IMR-90 (cell line): Measurements from ENCODE around the gene TATDN2. TPM values are rescaled to one million over a fixed set of nuclear protein-coding genes. Genes with fewer than 3 reads are reported as not detected.

Experiments
- ATAC-seq: fragments of 200-7000 bp; cut with Tn5 transposase; 2 replicates; pipeline ENCODE4 v1.9.1; 2020; ENCODE audit warnings: low read depth, mild to moderate bottlenecking, moderate library complexity
- BruUV-seq: library from RNA; stranded (reverse); fragments of 400-500 nt; replicated peaks from 2 replicates; lab custom pipeline; 2021; lab: Mats Ljungman, UMichigan
- CTCF ChIA-PET: fragments of 300-600 bp; formaldehyde crosslinking; extraction: SDS; loops from one replicate; lab custom pipeline; 2021; ENCODE audit warnings: antibody characterized with exemption; lab: Yijun Ruan, JAX
- POLR2A ChIA-PET: fragments of 300-600 bp; sonication (Branson Sonifier 250); formaldehyde crosslinking; loops from one replicate; lab custom pipeline; 2022; ENCODE audit warnings: antibody characterized with exemption; ENCODE audit not compliant: unreplicated experiment; lab: Charles Lee
- DNase-seq: peaks from one replicate; pipeline ENCODE4 v3.0.0; 2013
- H2AFZ ChIP-seq: replicated peaks from 2 replicates; pipeline ENCODE3; 2013; ENCODE audit warnings: low read length, mild to moderate bottlenecking; ENCODE audit not compliant: poor library complexity
- H2AK5ac ChIP-seq: 2 replicates; pipeline ENCODE4 v1.6.1; 2013; ENCODE audit warnings: low read depth, low read length, inconsistent platforms
- H2AK9ac ChIP-seq: replicated peaks from 2 replicates; pipeline ENCODE3; 2013; ENCODE audit warnings: mild to moderate bottlenecking, low read depth, low read length, moderate library complexity; ENCODE audit not compliant: poor library complexity
- H2BK120ac ChIP-seq: 2 replicates; pipeline ENCODE4 v1.6.1; 2013; ENCODE audit warnings: low read depth, low read length, inconsistent platforms
- H2BK15ac ChIP-seq: 3 replicates; pipeline ENCODE4 v1.6.1; 2013; ENCODE audit warnings: low read depth, low read length, inconsistent platforms
- H2BK20ac ChIP-seq: 2 replicates; pipeline ENCODE4 v1.6.1; 2013; ENCODE audit warnings: low read depth, mild to moderate bottlenecking, inconsistent platforms, low read length, moderate library complexity
- H2BK5ac ChIP-seq: 2 replicates; pipeline ENCODE4 v1.6.1; 2013; ENCODE audit warnings: mild to moderate bottlenecking, low read depth, low read length, inconsistent platforms; ENCODE audit not compliant: poor library complexity, severe bottlenecking
- H3K14ac ChIP-seq: replicated peaks from 2 replicates; pipeline ENCODE4 v1.6.1; 2013; ENCODE audit warnings: low read depth, low read length, inconsistent platforms
- H3K18ac ChIP-seq: 2 replicates; pipeline ENCODE4 v1.6.1; 2013; ENCODE audit warnings: low read depth, low read length, control low read depth
- H3K23ac ChIP-seq: 2 replicates; pipeline ENCODE4 v1.6.1; 2013; ENCODE audit warnings: low read depth, low read length, inconsistent platforms
- H3K27ac ChIP-seq: 2 replicates; pipeline ENCODE4 v1.5.1; 2013; ENCODE audit warnings: mild to moderate bottlenecking, control low read depth, low read length; ENCODE audit not compliant: insufficient read depth
- H3K27me3 ChIP-seq: 2 replicates; pipeline ENCODE4 v1.6.1; 2013; ENCODE audit warnings: low read length; ENCODE audit not compliant: control insufficient read depth, insufficient read depth
- H3K36me3 ChIP-seq: 2 replicates; pipeline ENCODE4 v1.6.1; 2013; ENCODE audit warnings: low read length, mixed read lengths; ENCODE audit not compliant: control insufficient read depth, insufficient read depth
- H3K4ac ChIP-seq: 2 replicates; pipeline ENCODE4 v1.6.1; 2013; ENCODE audit warnings: low read depth, low read length, inconsistent platforms
- H3K4me1 ChIP-seq: 2 replicates; pipeline ENCODE4 v1.6.1; 2013; ENCODE audit warnings: low read length, mixed read lengths; ENCODE audit not compliant: control insufficient read depth, insufficient read depth
- H3K4me2 ChIP-seq: 2 replicates; pipeline ENCODE4 v1.6.1; 2013; ENCODE audit warnings: low read depth, mild to moderate bottlenecking, control low read depth, low read length, moderate library complexity
- H3K4me3 ChIP-seq: 2 replicates; pipeline ENCODE4 v1.5.1; 2013; ENCODE audit warnings: low read depth, mild to moderate bottlenecking, control low read depth, low read length, moderate library complexity; ENCODE audit not compliant: insufficient read depth
- H3K56ac ChIP-seq: 2 replicates; pipeline ENCODE4 v1.6.1; 2013; ENCODE audit warnings: low read length, inconsistent platforms; ENCODE audit not compliant: insufficient read depth; ENCODE audit errors: extremely low read depth
- H3K79me1 ChIP-seq, 2 experiments: 2 replicates each; pipeline ENCODE4 v1.6.1; 2013; ENCODE audit warnings: low read length in 2 of 2, inconsistent platforms in 1 of 2, low read depth in 1 of 2
- H3K9ac ChIP-seq: 2 replicates; pipeline ENCODE4 v1.6.1; 2013; ENCODE audit warnings: low read depth, low read length, control low read depth
- H3K9me1 ChIP-seq: 2 replicates; pipeline ENCODE4 v1.6.1; 2013; ENCODE audit warnings: low read length, inconsistent platforms; ENCODE audit not compliant: insufficient read depth
- H3K9me3 ChIP-seq: 2 replicates; pipeline ENCODE4 v1.6.1; 2013; ENCODE audit warnings: low read length; ENCODE audit not compliant: control insufficient read depth, insufficient read depth
- H4K20me1 ChIP-seq: 2 replicates; pipeline ENCODE4 v1.6.1; 2013; ENCODE audit warnings: low read length, inconsistent platforms; ENCODE audit not compliant: insufficient read depth
- H4K5ac ChIP-seq: 2 replicates; pipeline ENCODE4 v1.6.1; 2013; ENCODE audit warnings: mild to moderate bottlenecking, low read depth, low read length, control low read depth
- H4K8ac ChIP-seq, 2 experiments: 2 replicates each; pipeline ENCODE4 v1.6.1; 2013; ENCODE audit warnings: low read depth in 2 of 2, low read length in 2 of 2, control low read depth in 1 of 2, inconsistent platforms in 1 of 2
- H4K91ac ChIP-seq: 2 replicates; pipeline ENCODE4 v1.6.1; 2013; ENCODE audit warnings: low read depth, low read length, inconsistent platforms; ENCODE audit not compliant: insufficient read depth
- BHLHE40 ChIP-seq: fragments of 150-350 bp; IDR thresholded peaks from 2 replicates; pipeline ENCODE4 v1.6.1; 2016; ENCODE audit warnings: mild to moderate bottlenecking, low read depth, low read length
- CEBPB ChIP-seq: IDR thresholded peaks from 2 replicates; pipeline ENCODE4 v1.6.1; 2012; ENCODE audit warnings: low read depth, low read length, improper control_type of control experiment
- CHD1 ChIP-seq: IDR thresholded peaks from 2 replicates; pipeline ENCODE4 v1.6.1; 2012; ENCODE audit warnings: low read depth, low read length, improper control_type of control experiment
- FOS ChIP-seq: fragments of 150-350 bp; IDR thresholded peaks from 2 replicates; pipeline ENCODE4 v1.6.1; 2016; ENCODE audit warnings: low read depth, low read length
- MAFK ChIP-seq: IDR thresholded peaks from 2 replicates; pipeline ENCODE4 v1.6.1; 2012; ENCODE audit warnings: low read depth, low read length, improper control_type of control experiment
- MAZ ChIP-seq: IDR thresholded peaks from 2 replicates; pipeline ENCODE4 v1.6.1; 2012; ENCODE audit warnings: low read depth, mild to moderate bottlenecking, low read length, improper control_type of control experiment, moderate library complexity, borderline replicate concordance
- MXI1 ChIP-seq: IDR thresholded peaks from 2 replicates; pipeline ENCODE4 v1.6.1; 2012; ENCODE audit warnings: low read depth, mild to moderate bottlenecking, low read length, moderate library complexity, borderline replicate concordance
- NFE2L2 ChIP-seq: fragments of 150-350 bp; IDR thresholded peaks from 2 replicates; pipeline ENCODE4 v1.6.1; 2016; ENCODE audit warnings: low read depth, mild to moderate bottlenecking, low read length
- POLR2A ChIP-seq: IDR thresholded peaks from 2 replicates; pipeline ENCODE4 v1.6.1; 2012; ENCODE audit warnings: mild to moderate bottlenecking, low read depth, low read length
- RAD21 ChIP-seq: IDR thresholded peaks from 2 replicates; pipeline ENCODE4 v1.6.1; 2012; ENCODE audit warnings: low read length, improper control_type of control experiment
- RCOR1 ChIP-seq: IDR thresholded peaks from 2 replicates; pipeline ENCODE4 v1.6.1; 2012; ENCODE audit warnings: mild to moderate bottlenecking, low read length, improper control_type of control experiment; ENCODE audit not compliant: insufficient replicate concordance
- RFX5 ChIP-seq: IDR thresholded peaks from 2 replicates; pipeline ENCODE4 v1.8.0; 2012; ENCODE audit warnings: low read depth, mild to moderate bottlenecking, low read length, moderate library complexity
- SMC3 ChIP-seq: fragments of 150-350 bp; IDR thresholded peaks from 2 replicates; pipeline ENCODE4 v1.6.1; 2016; ENCODE audit warnings: low read depth, mild to moderate bottlenecking, antibody characterized with exemption, low read length, moderate library complexity
- WGBS, 2 experiments: methylation state at CpG; one replicate each; pipeline versions ENCODE4 v1.1.5 to v1.1.7; 2013; ENCODE audit warnings: missing lambda C conversion rate in 2 of 2; ENCODE audit not compliant: insufficient read length in 1 of 2; ENCODE audit errors: extremely low coverage in 2 of 2; 5-methylcytosine and 5-hydroxymethylcytosine counted together
- dilution Hi-C: fragments of 300-500 bp; cut with HindIII; formaldehyde crosslinking; loops from one replicate; pipeline ENCODE4 v1.14.3; 2018; ENCODE audit warnings: low sequenced_read_pairs; ENCODE audit not compliant: unreplicated experiment
- in situ Hi-C: fragments of 300-500 bp; cut with MboI; formaldehyde crosslinking; loops from 3 replicates; pipeline ENCODE4 v1.14.3; 2019; ENCODE audit warnings: low sequenced_read_pairs, inconsistent platforms, mixed read lengths
- intact Hi-C: fragments of 100-400 bp; cut with micrococcal nuclease; formaldehyde crosslinking; loops from 2 replicates; pipeline ENCODE4 v1.10.0; 2022
- polyA plus RNA-seq, 3 experiments: library from polyadenylated mRNA; depleted of rRNA; stranded (reverse); fragments of >200 nt; gene quantifications; 2 replicates each; pipeline ENCODE4 v1.2.3, GENCODE V29; 2012; ENCODE audit warnings: low replicate concordance in 1 of 3
- total RNA-seq: library from RNA; depleted of rRNA; stranded (reverse); fragments of >200 nt; gene quantifications from 2 replicates; pipeline ENCODE4 v1.2.3, GENCODE V29; 2012
- TF ChIP-seq, protein P1 (sequence below): fragments of 150-350 bp; IDR thresholded peaks from 2 replicates; pipeline ENCODE4 v1.6.1; 2016; ENCODE audit warnings: low read depth, mild to moderate bottlenecking, low read length, moderate library complexity, borderline replicate concordance
- TF ChIP-seq, protein P2 (sequence below): fragments of 150-350 bp; IDR thresholded peaks from 2 replicates; pipeline ENCODE4 v1.6.1; 2017; ENCODE audit warnings: mild to moderate bottlenecking, antibody characterized with exemption, low read length, low read depth
- TF ChIP-seq, protein P3 (sequence below): conservative IDR thresholded peaks from 2 replicates; pipeline ENCODE4 v1.5.1; 2012; ENCODE audit warnings: mild to moderate bottlenecking, low read depth, low read length, improper control_type of control experiment

TATDN2 gene
- total and polyA plus RNA-seq, 2 of the 4 experiments (the other 2 are of a cell fraction) = 9.0 to 18.8 TPM

DNA sequence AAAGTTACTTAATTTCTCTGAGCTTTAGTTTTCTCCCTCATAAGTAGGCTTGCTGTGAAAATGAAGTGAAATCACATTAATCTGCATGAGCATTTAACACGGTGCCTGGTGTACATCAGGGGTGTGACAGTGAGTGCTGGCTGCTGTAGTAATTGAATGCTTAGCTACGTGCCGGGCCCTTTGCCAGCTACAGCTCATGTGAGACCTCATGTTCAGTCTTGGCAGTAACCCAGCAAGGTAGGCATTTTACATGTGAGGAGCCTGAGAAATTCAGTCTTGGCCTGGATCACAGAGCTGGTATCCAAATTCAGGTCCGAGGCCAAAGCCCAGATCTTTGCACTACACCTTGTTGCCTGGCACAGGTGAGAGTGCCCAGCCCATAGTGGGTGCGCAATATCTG, 35.4 kb downstream of the TATDN2 start:
- Histone ChIP-seq H3K14ac (no peak overlapping the region), H3K9me3 (no peaks in the 10 kb centered on the region), H3K27ac (no peak overlapping the region), H2AFZ (no peak overlapping the region), H4K91ac (no peak overlapping the region), H3K79me1 (peaks cover under 1 to 10% of the 10 kb centered on the region in 2 experiments; a peak in 3 of 4 replicates), H3K9me1 (peaks cover 3% of the 10 kb centered on the region; the same call in 1 of the 2 replicates), H3K4ac (no peak overlapping the region), H3K23ac (no peak overlapping the region), H2BK120ac (no peak overlapping the region), H4K5ac (no peak overlapping the region), H3K4me2 (no peak overlapping the region), H3K4me1 (no peaks in the 10 kb centered on the region), H2BK20ac (no peak overlapping the region), H2AK5ac (no peak overlapping the region), H3K27me3 (no peaks in the 10 kb centered on the region), H3K18ac (no peak overlapping the region), H3K4me3 (no peak overlapping the region), H2BK5ac (no peak overlapping the region), H4K8ac (no peak overlapping the region), H2BK15ac (no peak overlapping the region), H3K36me3 (peaks cover 38% of the 10 kb centered on the region), H3K56ac (no peak overlapping the region), H2AK9ac (no peak overlapping the region), H4K20me1 (0 out of 2 replicates have a peak, but pooled peaks cover under 1% of the 10 kb centered on the region), H3K9ac (no peak overlapping the region)
- dilution Hi-C loops (no loop called here), in situ Hi-C loops (no loop called here), intact Hi-C loops (loop anchor here (10.0 kb wide), 1 partner anchor 439 kb away; the partner anchor contains the start of gene RPUSD3)
- POLR2A ChIA-PET = no interaction called here
- WGBS, 2 experiments = 92% methylated on average over 2 of the region's 5 CpGs; no CpG with 5 or more reads in 1 of the 2 experiments
- BruUV-seq = no TSS peak
- no peak for ATAC-seq
- CTCF ChIA-PET = no interaction called here
- DNase-seq = no peak
- TF ChIP-seq, protein P1, sequence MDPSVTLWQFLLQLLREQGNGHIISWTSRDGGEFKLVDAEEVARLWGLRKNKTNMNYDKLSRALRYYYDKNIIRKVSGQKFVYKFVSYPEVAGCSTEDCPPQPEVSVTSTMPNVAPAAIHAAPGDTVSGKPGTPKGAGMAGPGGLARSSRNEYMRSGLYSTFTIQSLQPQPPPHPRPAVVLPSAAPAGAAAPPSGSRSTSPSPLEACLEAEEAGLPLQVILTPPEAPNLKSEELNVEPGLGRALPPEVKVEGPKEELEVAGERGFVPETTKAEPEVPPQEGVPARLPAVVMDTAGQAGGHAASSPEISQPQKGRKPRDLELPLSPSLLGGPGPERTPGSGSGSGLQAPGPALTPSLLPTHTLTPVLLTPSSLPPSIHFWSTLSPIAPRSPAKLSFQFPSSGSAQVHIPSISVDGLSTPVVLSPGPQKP = no peak
- TF ChIP-seq MAZ (no peak), MAFK (no peak), FOS (no peak), RCOR1 (no peak), RAD21 (no peak), CHD1 (no peak), SMC3 (no peak), RFX5 (no peak), CEBPB (no peak), NFE2L2 (no peak), BHLHE40 (no peak), POLR2A (no peak), MXI1 (no peak)
- TF ChIP-seq, protein P2, sequence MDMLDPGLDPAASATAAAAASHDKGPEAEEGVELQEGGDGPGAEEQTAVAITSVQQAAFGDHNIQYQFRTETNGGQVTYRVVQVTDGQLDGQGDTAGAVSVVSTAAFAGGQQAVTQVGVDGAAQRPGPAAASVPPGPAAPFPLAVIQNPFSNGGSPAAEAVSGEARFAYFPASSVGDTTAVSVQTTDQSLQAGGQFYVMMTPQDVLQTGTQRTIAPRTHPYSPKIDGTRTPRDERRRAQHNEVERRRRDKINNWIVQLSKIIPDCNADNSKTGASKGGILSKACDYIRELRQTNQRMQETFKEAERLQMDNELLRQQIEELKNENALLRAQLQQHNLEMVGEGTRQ = no peak
- TF ChIP-seq, protein P3, sequence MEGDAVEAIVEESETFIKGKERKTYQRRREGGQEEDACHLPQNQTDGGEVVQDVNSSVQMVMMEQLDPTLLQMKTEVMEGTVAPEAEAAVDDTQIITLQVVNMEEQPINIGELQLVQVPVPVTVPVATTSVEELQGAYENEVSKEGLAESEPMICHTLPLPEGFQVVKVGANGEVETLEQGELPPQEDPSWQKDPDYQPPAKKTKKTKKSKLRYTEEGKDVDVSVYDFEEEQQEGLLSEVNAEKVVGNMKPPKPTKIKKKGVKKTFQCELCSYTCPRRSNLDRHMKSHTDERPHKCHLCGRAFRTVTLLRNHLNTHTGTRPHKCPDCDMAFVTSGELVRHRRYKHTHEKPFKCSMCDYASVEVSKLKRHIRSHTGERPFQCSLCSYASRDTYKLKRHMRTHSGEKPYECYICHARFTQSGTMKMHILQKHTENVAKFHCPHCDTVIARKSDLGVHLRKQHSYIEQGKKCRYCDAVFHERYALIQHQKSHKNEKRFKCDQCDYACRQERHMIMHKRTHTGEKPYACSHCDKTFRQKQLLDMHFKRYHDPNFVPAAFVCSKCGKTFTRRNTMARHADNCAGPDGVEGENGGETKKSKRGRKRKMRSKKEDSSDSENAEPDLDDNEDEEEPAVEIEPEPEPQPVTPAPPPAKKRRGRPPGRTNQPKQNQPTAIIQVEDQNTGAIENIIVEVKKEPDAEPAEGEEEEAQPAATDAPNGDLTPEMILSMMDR = no peak
